GM11168 (cell line): ENCODE results near the gene GNB1.
"Not testable (repeated sequence)": the region's sequence is repeated elsewhere in the genome, so short reads cannot be mapped to it uniquely, and the experiment has no call there.

Experiments used
- in situ Hi-C: fragments of 300-500 bp; cut with MboI; formaldehyde crosslinking; loops from one replicate; pipeline ENCODE4 v1.12.0; 2022; ENCODE audit warnings: low sequenced_read_pairs; ENCODE audit not compliant: unreplicated experiment

GNB1 gene

GRCh38 chr1:1861761-1862310 is 29.1 kb downstream of the GNB1 start:
- in situ Hi-C loops = not testable (repeated sequence)

GRCh38 chr1:1861339-1861730 is 29.6 kb downstream of the GNB1 start:
- in situ Hi-C loops = no loop called here

GRCh38 chr1:1859970-1860697 is 30.8 kb downstream of the GNB1 start:
- in situ Hi-C loops = not testable (repeated sequence)

GRCh38 chr1:1858382-1859086 is 32.4 kb downstream of the GNB1 start:
- in situ Hi-C loops = no loop called here

- in situ Hi-C loops = no loop called here
Observed at GRCh38 chr1:1857096-1857703, 33.7 kb downstream of the GNB1 start.

- in situ Hi-C loops = not testable (repeated sequence)
Observed at GRCh38 chr1:1856161-1856560, 34.7 kb downstream of the GNB1 start.

- in situ Hi-C loops = no loop called here
Observed at GRCh38 chr1:1853593-1854257, 37.2 kb downstream of the GNB1 start.

- in situ Hi-C loops = no loop called here
Observed at GRCh38 chr1:1852619-1853414, 38.1 kb downstream of the GNB1 start.

- in situ Hi-C loops = no loop called here
Observed at GRCh38 chr1:1847890-1848289, 43.0 kb downstream of the GNB1 start.

GRCh38 chr1:1847061-1847850 is 43.6 kb downstream of the GNB1 start:
- in situ Hi-C loops = no loop called here

- in situ Hi-C loops = no loop called here
Observed at GRCh38 chr1:1846386-1846918, 44.4 kb downstream of the GNB1 start.

GRCh38 chr1:1842360-1843146 is 48.3 kb downstream of the GNB1 start:
- in situ Hi-C loops = no loop called here

GRCh38 chr1:1841575-1841995 is 49.3 kb downstream of the GNB1 start:
- in situ Hi-C loops = no loop called here

- in situ Hi-C loops = no loop called here
Observed at GRCh38 chr1:1839311-1839965, 51.4 kb downstream of the GNB1 start.

GRCh38 chr1:1836119-1836518 is 54.8 kb downstream of the GNB1 start:
- in situ Hi-C loops = no loop called here

GRCh38 chr1:1835546-1835945 is 55.3 kb downstream of the GNB1 start:
- in situ Hi-C loops = no loop called here

GRCh38 chr1:1833916-1834325 is 57.0 kb downstream of the GNB1 start:
- in situ Hi-C loops = no loop called here
